ENCODE results near the gene FJX1. TPM values are rescaled to one million over a fixed set of nuclear protein-coding genes. Genes with fewer than 3 reads are reported as not detected.

FJX1 gene
- total and polyA plus RNA-seq, 2 experiments from 2014 or later = 1.7 to 4.1 TPM

DNA sequence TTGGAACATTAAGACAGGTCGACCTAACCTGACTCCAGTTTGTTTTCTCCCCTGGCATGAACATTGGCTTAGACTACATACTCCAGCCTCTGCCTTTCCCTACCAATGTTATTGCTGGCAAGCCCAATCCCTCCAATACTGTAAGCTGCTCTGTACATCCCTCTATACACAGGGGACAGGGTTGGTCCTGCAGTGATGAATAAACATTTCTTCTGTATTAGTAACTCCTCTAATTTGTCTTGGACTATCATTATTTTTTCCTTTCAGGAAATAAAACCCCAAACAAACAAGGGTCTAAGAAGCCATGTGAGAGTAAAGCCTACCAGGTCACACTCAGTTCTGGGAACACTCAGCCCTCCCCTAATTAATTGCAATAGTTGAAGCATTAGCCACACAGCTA is 35.1 kb upstream of the FJX1 start:
- Histone ChIP-seq H3K9me3 (ENCODE audit: low read depth) (no peaks in the 10 kb centered on the region), H3K36me3 (no peaks in the 10 kb centered on the region), H3K4me1 (ENCODE audit: low read depth) (no peaks in the 10 kb centered on the region), H3K27me3 (peaks cover 6% of the 10 kb centered on the region), H3K27ac (no peak overlapping the region), H3K4me3 (no peak overlapping the region)
- peak in 1 of 2 donors; percentile 39 for DNase-seq (ENCODE audit: low read depth in 1 of 2, low spot score in 1 of 2)
- TF ChIP-seq, protein P1, sequence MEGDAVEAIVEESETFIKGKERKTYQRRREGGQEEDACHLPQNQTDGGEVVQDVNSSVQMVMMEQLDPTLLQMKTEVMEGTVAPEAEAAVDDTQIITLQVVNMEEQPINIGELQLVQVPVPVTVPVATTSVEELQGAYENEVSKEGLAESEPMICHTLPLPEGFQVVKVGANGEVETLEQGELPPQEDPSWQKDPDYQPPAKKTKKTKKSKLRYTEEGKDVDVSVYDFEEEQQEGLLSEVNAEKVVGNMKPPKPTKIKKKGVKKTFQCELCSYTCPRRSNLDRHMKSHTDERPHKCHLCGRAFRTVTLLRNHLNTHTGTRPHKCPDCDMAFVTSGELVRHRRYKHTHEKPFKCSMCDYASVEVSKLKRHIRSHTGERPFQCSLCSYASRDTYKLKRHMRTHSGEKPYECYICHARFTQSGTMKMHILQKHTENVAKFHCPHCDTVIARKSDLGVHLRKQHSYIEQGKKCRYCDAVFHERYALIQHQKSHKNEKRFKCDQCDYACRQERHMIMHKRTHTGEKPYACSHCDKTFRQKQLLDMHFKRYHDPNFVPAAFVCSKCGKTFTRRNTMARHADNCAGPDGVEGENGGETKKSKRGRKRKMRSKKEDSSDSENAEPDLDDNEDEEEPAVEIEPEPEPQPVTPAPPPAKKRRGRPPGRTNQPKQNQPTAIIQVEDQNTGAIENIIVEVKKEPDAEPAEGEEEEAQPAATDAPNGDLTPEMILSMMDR (IDR thresholded peaks at IDR 0.05; ENCODE audit: low read depth, low read length) = no peak

DNA sequence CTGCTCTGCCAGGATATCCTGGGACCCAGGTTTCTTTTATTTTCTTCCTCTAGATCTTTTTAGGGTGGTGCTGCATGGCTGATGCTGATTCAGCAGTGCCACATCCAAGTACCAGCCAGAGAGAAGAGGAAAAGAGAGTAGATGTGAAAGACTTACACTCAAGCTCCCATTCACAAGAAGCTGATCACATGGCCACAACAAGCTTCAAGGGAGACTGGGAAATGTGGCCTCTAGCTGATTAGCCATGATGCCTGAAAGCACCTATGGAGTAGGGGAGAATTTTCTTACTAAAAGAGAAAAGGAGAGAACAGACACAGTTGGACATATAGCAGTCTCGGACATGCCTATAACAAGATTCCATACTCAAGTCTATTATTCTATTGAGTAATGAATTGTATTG is 34.4 kb upstream of the FJX1 start:
- no peak for DNase-seq (ENCODE audit: low read depth in 1 of 2, low spot score in 1 of 2)
- TF ChIP-seq, protein P1 (IDR thresholded peaks at IDR 0.05; ENCODE audit: low read depth, low read length) = no peak
- Histone ChIP-seq H3K27me3 (peaks cover 6% of the 10 kb centered on the region), H3K27ac (no peak overlapping the region), H3K9me3 (ENCODE audit: low read depth) (no peaks in the 10 kb centered on the region), H3K36me3 (no peaks in the 10 kb centered on the region), H3K4me3 (no peak overlapping the region), H3K4me1 (ENCODE audit: low read depth) (no peaks in the 10 kb centered on the region)

DNA sequence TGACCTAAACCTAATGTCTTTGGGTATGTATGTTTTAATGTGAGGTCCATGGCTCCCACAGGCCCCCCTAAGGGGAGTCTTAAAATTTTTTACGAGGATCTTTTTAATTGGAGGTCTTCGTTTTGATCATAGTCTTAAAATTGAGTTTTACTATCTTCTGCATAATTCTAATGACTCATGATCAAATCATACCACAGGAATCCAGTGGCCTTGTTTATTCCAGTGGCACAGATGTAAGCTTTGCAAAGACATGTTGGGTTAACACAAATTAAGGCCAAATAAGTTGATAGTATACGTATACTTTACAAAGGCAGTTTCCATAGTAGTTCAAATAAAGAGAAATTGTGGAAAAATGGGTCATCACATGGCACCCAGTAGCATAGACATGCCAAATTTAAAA is 33.9 kb upstream of the FJX1 start:
- Histone ChIP-seq H3K4me3 (no peak overlapping the region), H3K27me3 (peaks cover 6% of the 10 kb centered on the region), H3K4me1 (ENCODE audit: low read depth) (no peaks in the 10 kb centered on the region), H3K36me3 (no peaks in the 10 kb centered on the region), H3K27ac (no peak overlapping the region), H3K9me3 (ENCODE audit: low read depth) (no peaks in the 10 kb centered on the region)
- DNase-seq (ENCODE audit: low read depth in 1 of 2, low spot score in 1 of 2) = peak in 1 of 2 donors; percentile 38
- TF ChIP-seq, protein P1 (IDR thresholded peaks at IDR 0.05; ENCODE audit: low read depth, low read length) = no peak

DNA sequence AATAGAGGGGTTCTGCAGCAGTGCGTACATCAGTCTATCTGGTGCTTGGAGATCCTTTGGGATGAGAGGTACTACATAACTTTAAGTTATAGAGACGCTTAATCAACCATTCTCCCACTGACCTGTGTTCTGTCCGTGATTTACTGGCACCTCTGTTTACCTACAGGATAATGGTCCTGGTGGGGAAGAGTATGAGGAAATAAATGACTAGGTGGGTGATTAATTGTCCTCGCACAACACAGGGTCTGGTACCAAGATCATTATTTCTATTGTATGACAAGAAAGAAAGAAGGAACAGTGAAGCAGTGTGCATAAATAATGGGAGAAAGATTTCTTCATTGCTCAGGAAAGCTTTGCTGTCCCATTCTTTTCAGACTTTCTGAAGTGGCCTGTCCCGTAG is 32.8 kb upstream of the FJX1 start:
- Histone ChIP-seq H3K36me3 (no peaks in the 10 kb centered on the region), H3K9me3 (ENCODE audit: low read depth) (no peaks in the 10 kb centered on the region), H3K27ac (no peak overlapping the region), H3K27me3 (peaks cover 6% of the 10 kb centered on the region), H3K4me3 (no peak overlapping the region), H3K4me1 (ENCODE audit: low read depth) (no peaks in the 10 kb centered on the region)
- DNase-seq (ENCODE audit: low read depth in 1 of 2, low spot score in 1 of 2) = no peak
- TF ChIP-seq, protein P1 (IDR thresholded peaks at IDR 0.05; ENCODE audit: low read depth, low read length) = no peak

DNA sequence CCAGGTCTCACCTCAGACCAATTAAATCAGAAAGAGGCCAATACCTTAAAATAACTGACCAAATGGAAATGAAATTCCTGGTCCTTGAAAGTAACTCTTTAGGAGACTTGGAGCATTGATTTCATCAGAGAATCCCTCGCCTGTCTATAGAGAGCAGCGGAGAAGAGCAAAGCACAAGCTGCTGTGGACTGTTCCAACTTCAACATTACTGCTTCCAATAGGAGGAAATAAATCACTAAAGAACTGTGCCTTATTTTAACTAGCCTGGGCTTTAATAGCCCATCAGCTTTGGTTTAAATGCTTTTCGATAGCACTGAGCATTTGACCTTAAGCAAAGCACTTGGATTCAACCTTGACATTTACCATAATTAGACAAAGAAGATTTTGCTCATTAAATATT is 32.0 kb upstream of the FJX1 start:
- TF ChIP-seq, protein P1 (IDR thresholded peaks at IDR 0.05; ENCODE audit: low read depth, low read length) = no peak
- H3K4me1 ChIP-seq (ENCODE audit: low read depth) = no peaks in the 10 kb centered on the region
- H3K27me3 ChIP-seq = peaks cover 6% of the 10 kb centered on the region
- no peak overlapping the region for H3K4me3 ChIP-seq
- no peaks in the 10 kb centered on the region for H3K9me3 ChIP-seq (ENCODE audit: low read depth)
- H3K27ac ChIP-seq = no peak overlapping the region
- no peak for DNase-seq (ENCODE audit: low read depth in 1 of 2, low spot score in 1 of 2)
- no peaks in the 10 kb centered on the region for H3K36me3 ChIP-seq

DNA sequence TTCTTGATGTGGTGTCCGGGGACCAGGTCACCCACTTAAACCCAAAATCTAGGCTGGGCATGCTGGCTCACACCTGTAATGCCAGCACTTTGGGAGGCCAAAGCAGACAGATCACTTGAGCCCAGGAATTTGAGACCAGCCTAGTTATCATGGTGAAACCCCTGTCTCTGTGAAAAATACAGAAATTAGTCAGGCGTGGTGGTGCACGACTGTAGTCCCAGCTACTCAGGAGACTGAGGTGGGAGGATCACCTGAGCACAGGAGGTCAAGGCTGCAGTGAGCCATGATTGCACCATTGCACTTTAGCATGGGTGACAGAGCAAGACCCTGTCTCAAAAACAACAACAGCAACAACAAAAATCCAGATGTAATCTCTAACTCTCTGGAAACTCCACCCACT is 30.3 kb upstream of the FJX1 start:
- H3K4me1 ChIP-seq (ENCODE audit: low read depth) = no peaks in the 10 kb centered on the region
- H3K27me3 ChIP-seq = peaks cover 6% of the 10 kb centered on the region
- TF ChIP-seq, protein P1 (IDR thresholded peaks at IDR 0.05; ENCODE audit: low read depth, low read length) = no peak
- no peak overlapping the region for H3K4me3 ChIP-seq
- H3K36me3 ChIP-seq = no peaks in the 10 kb centered on the region
- no peaks in the 10 kb centered on the region for H3K9me3 ChIP-seq (ENCODE audit: low read depth)
- no peak for DNase-seq (ENCODE audit: low read depth in 1 of 2, low spot score in 1 of 2)
- H3K27ac ChIP-seq = no peak overlapping the region

All from cardiac muscle cell (in vitro differentiated cells and primary cell).